Gastrocnemius medialis (tissue), 4 donors: ENCODE data around the gene INTS11. TPM values are rescaled to one million over a fixed set of nuclear protein-coding genes. Genes with fewer than 3 reads are reported as not detected.

ENCODE experiments used
- ATAC-seq, 2 donors: fragments of 150-250 bp; one replicate each; pipeline ENCODE4 v1.9.1; 2016
- DNase-seq, 2 donors: peaks; one replicate each; pipeline ENCODE4 v3.0.0-alpha.2; 2019
- H3K27ac ChIP-seq, 4 donors: fragments of 200-600 bp; sonication (generic); 1 replicate in 1 of 4; 2 replicates in 3 of 4; pipeline ENCODE4 v1.5.1; 2016 to 2018; ENCODE audit warnings: mild to moderate bottlenecking in 2 of 4, moderate library complexity in 1 of 4
- H3K27me3 ChIP-seq, 3 donors: fragments of 200-600 bp; sonication (generic) in 2 of 3; 1 replicate in 1 of 3; 2 replicates in 2 of 3; pipeline versions ENCODE4 v1.5.1 to v1.6.0; 2016 to 2019; ENCODE audit warnings: mild to moderate bottlenecking in 1 of 3, moderate library complexity in 1 of 3
- H3K36me3 ChIP-seq, 2 donors: fragments of 200-600 bp; sonication (generic) in 1 of 2; one replicate each; pipeline ENCODE4 v1.5.1; 2017 to 2018
- H3K4me1 ChIP-seq, 2 donors: fragments of 200-600 bp; sonication (generic) in 1 of 2; one replicate each; pipeline ENCODE4 v1.5.1; 2016 to 2017; ENCODE audit warnings: mild to moderate bottlenecking in 2 of 2
- H3K4me3 ChIP-seq, 4 donors: fragments of 200-600 bp; sonication (generic) in 3 of 4; 1 replicate in 1 of 4; 2 replicates in 3 of 4; pipeline ENCODE4 v1.5.1; 2016 to 2019; ENCODE audit warnings: mild to moderate bottlenecking in 2 of 4
- H3K9me3 ChIP-seq, 3 donors: fragments of 200-600 bp; sonication (generic) in 2 of 3; 1 replicate in 1 of 3; 2 replicates in 2 of 3; pipeline ENCODE4 v1.5.1; 2016 to 2019
- POLR2A ChIP-seq, 2 donors: fragments of 450-650 bp; IDR thresholded peaks; one replicate each; pipeline ENCODE4 v1.6.1; 2017; ENCODE audit warnings: antibody characterized with exemption in 2 of 2, mild to moderate bottlenecking in 2 of 2, moderate library complexity in 2 of 2
- in situ Hi-C, 4 donors: fragments of 200-750 bp; cut with MboI; loops; one replicate each; pipeline versions ENCODE4 v1.15.0 to v1.8.0; 2017; ENCODE audit warnings: low sequenced_read_pairs in 4 of 4
- intact Hi-C: fragments of 100-400 bp; cut with DNase I; formaldehyde crosslinking; loops from one replicate; pipeline ENCODE4 v1.15.1; 2023; ENCODE audit warnings: low total_unique reads
- total RNA-seq, 4 donors: library from RNA; depleted of rRNA; stranded (reverse); fragments of >200 nt; gene quantifications; one replicate each; pipeline versions ENCODE4 v1.1.0 to v1.2.3, GENCODE V29; 2016
- TF ChIP-seq, protein P1 (sequence below), 5 experiments: fragments of 450-650 bp in 3 of 5; fragments of 200-600 bp in 2 of 5; sonication (generic) in 2 of 5; IDR thresholded peaks in 4 of 5; conservative IDR thresholded peaks in 1 of 5; 1 replicate in 4 of 5; 2 replicates in 1 of 5; pipeline ENCODE4 v1.5.1; 2016 to 2019; ENCODE audit warnings: antibody characterized with exemption in 5 of 5, mild to moderate bottlenecking in 3 of 5, moderate library complexity in 3 of 5

Gene INTS11
- total RNA-seq, 4 donors from 2014 or later: 74.0 to 94.4 (median 84.7) TPM

- H3K36me3 ChIP-seq: peaks cover 0 to 23% of the 10 kb centered on the region in 2 donors
These were observed 356 bp downstream of the INTS11 start for GRCh38 chr1:1324084-1324523.

DNA sequence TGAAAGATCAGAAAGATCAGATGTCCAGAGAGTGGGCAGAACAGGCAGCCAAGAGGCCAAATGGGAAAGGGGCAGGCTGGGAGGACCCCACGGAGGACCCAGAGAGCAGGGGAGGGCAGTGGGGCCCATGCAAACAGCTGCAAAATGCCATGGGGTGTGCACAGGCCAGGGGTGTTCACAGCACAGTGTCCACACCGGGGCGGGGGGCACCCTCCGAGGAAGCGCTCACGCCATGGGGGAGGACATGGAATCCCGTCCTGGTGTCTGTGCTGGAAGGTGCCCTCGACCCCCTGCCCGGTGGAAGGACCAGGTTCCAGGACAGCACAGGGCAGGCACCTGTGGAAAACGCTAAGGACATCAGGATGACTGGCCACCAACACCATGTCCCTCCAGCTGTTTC lies 1.5 kb downstream of the INTS11 start:
- in situ Hi-C loops (no loop called here), intact Hi-C loops (no loop called here)
- Histone ChIP-seq H3K36me3 (peaks cover 0 to 21% of the 10 kb centered on the region in 2 donors), H3K4me3 (peak overlapping the region in 1 of 4 donors; percentile 31), H3K9me3 (no peaks in the 10 kb centered on the region), H3K4me1 (peaks cover 53 to 64% of the 10 kb centered on the region in 2 donors), H3K27ac (peak overlapping the region in 1 of 4 donors; percentile 39), H3K27me3 (no peaks in the 10 kb centered on the region)
- no peak for ATAC-seq
- TF ChIP-seq, protein P1, sequence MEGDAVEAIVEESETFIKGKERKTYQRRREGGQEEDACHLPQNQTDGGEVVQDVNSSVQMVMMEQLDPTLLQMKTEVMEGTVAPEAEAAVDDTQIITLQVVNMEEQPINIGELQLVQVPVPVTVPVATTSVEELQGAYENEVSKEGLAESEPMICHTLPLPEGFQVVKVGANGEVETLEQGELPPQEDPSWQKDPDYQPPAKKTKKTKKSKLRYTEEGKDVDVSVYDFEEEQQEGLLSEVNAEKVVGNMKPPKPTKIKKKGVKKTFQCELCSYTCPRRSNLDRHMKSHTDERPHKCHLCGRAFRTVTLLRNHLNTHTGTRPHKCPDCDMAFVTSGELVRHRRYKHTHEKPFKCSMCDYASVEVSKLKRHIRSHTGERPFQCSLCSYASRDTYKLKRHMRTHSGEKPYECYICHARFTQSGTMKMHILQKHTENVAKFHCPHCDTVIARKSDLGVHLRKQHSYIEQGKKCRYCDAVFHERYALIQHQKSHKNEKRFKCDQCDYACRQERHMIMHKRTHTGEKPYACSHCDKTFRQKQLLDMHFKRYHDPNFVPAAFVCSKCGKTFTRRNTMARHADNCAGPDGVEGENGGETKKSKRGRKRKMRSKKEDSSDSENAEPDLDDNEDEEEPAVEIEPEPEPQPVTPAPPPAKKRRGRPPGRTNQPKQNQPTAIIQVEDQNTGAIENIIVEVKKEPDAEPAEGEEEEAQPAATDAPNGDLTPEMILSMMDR (IDR thresholded peaks at IDR 0.05 in 4 of 5, conservative IDR thresholded peaks at IDR 0.05 in 1 of 5): no peak
- no peak for TF ChIP-seq POLR2A (IDR thresholded peaks at IDR 0.05)
- no peak for DNase-seq

More at GRCh38 chr1:1324084-1324523, 356 bp downstream of the INTS11 start:
- Histone ChIP-seq H3K4me3 (peak overlapping the region; percentile 78 to 95 (median 85)), H3K4me1 (peaks cover 43 to 53% of the 10 kb centered on the region in 2 donors), H3K27me3 (no peaks in the 10 kb centered on the region), H3K9me3 (no peaks in the 10 kb centered on the region), H3K27ac (peak overlapping the region; percentile 86 to 97 (median 92))
- ATAC-seq: peak; percentile 10 to 28
- intact Hi-C loops: loop anchor here (2.0 kb wide), 2 partner anchors 15 to 25 kb away; partner anchors contain the start of genes DVL1 and PUSL1
- TF ChIP-seq, protein P1 (IDR thresholded peaks at IDR 0.05 in 4 of 5, conservative IDR thresholded peaks at IDR 0.05 in 1 of 5): no peak
- TF ChIP-seq POLR2A (IDR thresholded peaks at IDR 0.05): no peak
- no peak for DNase-seq
- in situ Hi-C loops: no loop called here

GRCh38 chr1:1322418-1322817 lies 2.0 kb downstream of the INTS11 start:
- Histone ChIP-seq H3K27me3 (no peaks in the 10 kb centered on the region), H3K9me3 (no peaks in the 10 kb centered on the region), H3K4me1 (peaks cover 58 to 70% of the 10 kb centered on the region in 2 donors), H3K36me3 (peaks cover 0 to 16% of the 10 kb centered on the region in 2 donors), H3K27ac (peak overlapping the region in 1 of 4 donors; percentile 91), H3K4me3 (no peak overlapping the region)
- TF ChIP-seq POLR2A (IDR thresholded peaks at IDR 0.05): no peak
- TF ChIP-seq, protein P1 (IDR thresholded peaks at IDR 0.05 in 4 of 5, conservative IDR thresholded peaks at IDR 0.05 in 1 of 5): no peak
- ATAC-seq: no peak
- intact Hi-C loops: no loop called here
- DNase-seq: no peak
- in situ Hi-C loops: no loop called here

- H3K4me3 ChIP-seq: no peak overlapping the region
- peaks cover 0 to 19% of the 10 kb centered on the region in 2 donors for H3K36me3 ChIP-seq
- ATAC-seq (no peak), DNase-seq (no peak)
- no peaks in the 10 kb centered on the region for H3K27me3 ChIP-seq
- no peaks in the 10 kb centered on the region for H3K9me3 ChIP-seq
- TF ChIP-seq POLR2A (IDR thresholded peaks at IDR 0.05): no peak
- TF ChIP-seq, protein P1 (IDR thresholded peaks at IDR 0.05 in 4 of 5, conservative IDR thresholded peaks at IDR 0.05 in 1 of 5): no peak
- intact Hi-C loops (no loop called here), in situ Hi-C loops (no loop called here)
- peak overlapping the region; percentile 5 to 91 (median 38) for H3K27ac ChIP-seq
- H3K4me1 ChIP-seq: peaks cover 54 to 67% of the 10 kb centered on the region in 2 donors
These were observed 3.0 kb downstream of the INTS11 start for GRCh38 chr1:1321477-1321876.
